Measurements from ENCODE around the gene BMP7.
"Not testable (repeated sequence)": the region's sequence is repeated elsewhere in the genome, so short reads cannot be mapped to it uniquely, and the experiment has no call there.

Gene BMP7

DNA sequence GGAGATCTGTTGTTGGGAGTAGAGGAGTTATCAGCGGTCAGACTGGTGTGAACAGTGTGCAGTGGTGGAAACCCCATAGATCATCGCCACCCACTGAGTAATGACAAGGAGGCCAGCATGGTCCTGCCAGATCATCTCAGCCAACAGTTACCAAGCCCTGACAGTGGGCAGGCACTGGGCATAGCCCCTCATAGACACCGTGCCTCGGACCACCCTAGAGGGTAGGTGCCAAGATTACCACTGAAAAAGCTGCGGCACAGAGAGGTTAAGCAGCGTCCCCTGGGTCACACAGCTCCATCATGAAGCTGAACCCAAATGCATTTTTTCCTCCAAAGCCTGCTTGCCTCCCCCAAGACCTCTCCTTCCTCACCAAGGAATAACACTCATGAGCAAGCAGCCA lies 21.5 kb upstream of the BMP7 start:
- no peak for DNase-seq (ENCODE audit: low spot score)

DNA sequence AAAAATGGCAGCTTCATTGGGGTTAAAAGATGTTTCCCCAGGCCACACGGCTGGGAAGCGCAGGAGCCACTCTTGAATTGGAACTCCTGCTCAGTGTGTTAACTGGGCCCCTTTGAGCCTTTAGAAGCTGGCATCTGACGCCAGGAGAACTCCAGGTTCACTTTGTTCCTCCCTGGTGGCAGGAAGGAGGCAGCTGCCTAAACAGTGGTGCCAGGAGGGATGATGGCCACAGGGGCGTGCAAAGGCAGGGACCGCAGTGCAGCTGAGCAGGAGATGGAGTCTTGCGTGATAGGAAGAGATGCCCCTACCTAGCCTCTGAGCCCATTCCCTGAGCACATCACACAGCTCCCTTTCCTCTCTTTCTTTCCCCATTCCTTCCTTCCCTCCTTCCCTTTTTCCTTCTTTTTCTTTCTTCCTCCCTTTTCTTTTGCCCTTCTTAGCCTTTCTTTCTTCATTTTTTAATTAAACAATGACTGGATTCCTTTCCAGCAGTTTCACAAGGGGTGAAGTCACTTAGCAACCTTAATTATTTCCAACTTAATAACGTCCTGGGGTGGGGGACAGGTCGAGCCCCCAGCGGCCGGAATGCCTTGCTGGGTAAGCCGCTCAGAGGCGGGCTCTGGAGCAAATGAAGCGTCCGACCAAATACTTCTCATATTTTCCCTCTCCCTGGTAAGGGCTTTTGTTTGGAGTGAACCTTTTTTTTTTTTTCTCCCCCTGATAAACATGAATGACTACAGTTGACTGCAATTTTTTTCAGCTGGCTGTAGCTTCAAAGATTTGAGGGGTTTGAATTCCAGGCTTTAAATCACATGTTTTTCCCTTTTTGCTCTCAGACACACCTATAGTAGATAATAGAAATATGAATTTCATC lies 20.8 kb upstream of the BMP7 start:
- no peak for DNase-seq (ENCODE audit: low spot score)

DNA sequence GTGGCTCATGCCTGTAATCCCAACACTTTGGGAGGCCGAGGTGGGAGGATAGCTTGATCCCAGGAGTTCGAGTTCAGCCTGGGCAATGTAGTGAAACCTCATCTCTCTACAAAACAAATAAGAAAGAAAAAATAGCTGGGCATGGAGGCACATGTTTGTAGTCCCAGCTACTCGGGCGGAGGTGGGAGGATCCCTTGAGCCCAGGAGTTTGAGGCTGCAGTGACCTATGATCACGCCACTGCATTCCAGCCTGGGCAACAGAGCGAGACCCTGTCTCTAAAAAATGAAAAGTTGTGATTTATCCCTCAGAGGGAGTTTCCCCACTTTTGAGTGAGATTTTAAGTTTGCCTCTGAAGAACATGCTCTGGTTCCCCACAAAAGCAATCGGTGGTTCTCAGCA lies 17.4 kb upstream of the BMP7 start:
- DNase-seq (ENCODE audit: low spot score), result no peak

DNA sequence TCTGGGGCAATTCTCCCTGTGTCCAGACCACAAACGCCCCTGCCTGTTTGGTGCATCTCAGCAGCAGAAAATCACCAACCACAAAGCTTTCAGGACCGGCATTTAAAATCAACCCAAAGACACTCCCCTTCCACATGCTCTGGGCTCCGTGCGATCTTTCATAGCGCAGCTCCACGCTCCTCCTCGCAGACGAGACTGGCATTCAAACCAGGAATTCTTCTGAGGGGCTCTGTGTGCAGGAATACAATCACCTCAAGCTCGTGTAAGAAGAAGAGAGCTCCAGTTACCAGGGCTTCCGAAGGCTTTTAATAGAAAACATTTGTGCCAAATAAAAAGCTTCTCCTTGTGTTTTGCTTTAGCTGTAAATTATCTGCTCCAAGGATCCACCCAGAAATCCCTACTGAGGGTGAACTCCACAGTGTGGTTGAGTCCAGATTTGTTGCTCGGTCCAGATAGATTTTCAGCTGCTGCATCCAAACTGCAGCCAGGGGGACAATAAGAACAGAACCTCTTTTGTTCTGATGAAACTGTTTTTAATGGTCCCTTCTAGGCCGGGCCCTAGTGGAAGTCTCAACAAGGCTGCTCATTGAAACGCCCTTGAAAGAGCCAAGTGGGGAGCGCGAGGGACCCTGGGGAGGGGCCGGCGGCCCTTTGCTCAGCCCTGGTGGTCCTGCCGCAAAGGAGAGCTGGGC lies 16.4 kb upstream of the BMP7 start:
- DNase-seq (ENCODE audit: low spot score), result peak; percentile 77

DNA sequence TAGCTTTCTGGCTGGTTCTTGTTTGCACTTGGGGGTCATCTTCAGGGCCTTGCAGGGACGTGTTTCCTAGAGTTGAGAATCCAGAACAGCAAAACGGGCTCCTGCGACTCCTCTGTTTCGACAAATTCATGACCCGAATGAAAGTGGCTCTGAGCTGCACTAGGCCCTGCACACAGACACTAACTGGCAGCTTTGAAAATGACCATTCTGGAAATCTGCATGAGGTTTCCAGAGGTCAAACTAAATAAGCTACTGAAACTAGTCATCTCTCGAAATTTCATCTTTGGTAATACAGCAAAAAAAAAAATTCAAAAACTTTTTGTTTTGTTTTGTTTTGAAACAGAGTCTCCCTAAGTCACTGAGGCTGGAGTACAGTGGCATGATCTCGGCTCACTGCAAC lies 15.5 kb upstream of the BMP7 start:
- no peak for DNase-seq (ENCODE audit: low spot score)

DNA sequence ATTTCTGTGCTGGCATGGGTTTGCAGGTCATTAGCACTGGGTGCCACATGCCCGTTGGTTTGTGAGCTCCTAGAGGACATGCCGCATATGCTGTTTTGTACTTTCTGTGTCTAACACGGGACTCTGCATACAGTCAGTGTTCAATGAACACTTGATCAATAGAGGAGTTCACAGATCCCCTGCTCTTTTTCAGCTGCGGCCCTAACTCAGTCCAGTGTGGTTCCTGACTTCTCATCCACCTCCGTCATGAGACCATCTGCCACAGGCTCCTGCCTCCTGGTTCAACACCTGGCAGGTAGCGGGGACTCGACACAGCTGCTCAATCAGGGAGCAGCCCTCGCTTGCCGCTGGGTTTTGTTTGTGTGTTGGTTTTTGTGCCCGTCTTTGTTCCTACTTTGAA lies 13.8 kb upstream of the BMP7 start:
- DNase-seq (ENCODE audit: low spot score), result no peak

DNA sequence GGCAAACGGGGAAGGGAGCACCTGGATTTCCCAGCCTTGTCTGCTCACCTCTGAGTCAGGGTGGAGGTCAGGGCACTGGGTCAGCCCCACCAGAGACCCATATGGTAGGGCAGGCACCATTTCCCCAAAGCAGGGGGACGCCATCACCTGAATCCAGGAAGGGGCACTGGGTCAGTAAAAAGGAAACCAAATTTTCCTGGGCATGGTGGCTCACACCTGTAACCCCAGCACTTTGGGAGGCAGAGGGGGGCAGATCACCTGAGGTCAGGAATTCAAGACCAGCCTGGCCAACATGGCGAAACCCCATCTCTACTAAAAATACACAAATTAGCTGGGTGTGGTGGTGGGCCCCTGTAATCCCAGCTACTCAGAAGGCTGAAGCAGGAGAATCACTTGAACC lies 13.1 kb upstream of the BMP7 start:
- DNase-seq (ENCODE audit: low spot score), result not testable (repeated sequence)

DNA sequence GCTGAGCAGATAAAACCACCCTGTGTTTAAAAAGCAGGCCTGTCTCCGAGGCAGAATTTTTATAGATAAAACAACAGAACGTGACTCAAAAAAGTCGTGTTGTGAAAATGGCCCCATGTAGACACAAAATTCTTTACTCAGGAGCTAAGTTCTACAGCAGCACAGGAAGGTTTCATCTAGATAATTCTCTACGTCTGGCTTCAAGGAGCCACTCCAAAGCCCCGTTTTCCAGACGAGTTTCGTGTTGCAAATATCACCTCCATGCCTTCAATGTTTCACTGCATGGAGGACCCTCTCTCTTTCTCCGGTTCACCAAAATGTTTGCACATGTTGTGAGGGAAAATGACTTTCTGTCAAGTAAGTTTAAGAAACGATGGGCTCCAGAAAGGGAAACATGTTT lies 12.0 kb upstream of the BMP7 start:
- DNase-seq (ENCODE audit: low spot score), result no peak

DNA sequence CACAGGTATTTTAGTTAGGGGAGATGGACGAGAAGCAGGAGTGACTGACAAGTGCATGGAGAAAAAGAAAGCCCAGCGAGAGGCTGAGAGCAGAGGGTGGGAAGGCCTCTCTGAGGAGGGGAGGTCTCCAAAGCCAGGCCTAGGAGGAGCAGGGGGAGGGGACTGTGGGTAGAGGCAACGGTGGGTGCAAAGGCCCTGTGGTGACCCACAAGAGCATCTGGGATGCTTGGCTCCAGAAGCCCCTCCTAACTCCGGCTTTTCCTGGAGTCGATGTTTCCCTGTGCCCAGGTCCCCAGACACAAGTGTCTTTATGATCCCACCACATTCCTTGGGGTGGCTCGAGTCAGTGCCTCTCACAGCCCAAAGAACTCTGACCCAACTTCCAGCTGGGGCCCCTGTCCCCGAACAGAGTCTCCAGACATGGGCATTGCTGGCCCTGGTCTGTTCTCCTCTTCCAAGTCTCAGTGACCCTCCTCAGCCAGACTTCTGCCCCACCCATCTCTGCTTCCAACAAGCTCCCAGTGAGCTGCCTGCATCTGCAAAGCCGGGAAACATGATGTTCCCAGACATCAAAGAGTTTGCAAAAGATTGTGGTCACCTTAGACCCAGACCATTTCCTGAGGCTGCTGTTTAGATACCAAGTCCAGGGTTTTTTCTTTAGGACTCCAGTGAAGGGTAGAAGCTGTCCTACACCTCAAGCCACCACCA lies 11.1 kb upstream of the BMP7 start:
- peak; percentile 93 for DNase-seq (ENCODE audit: low spot score)

DNA sequence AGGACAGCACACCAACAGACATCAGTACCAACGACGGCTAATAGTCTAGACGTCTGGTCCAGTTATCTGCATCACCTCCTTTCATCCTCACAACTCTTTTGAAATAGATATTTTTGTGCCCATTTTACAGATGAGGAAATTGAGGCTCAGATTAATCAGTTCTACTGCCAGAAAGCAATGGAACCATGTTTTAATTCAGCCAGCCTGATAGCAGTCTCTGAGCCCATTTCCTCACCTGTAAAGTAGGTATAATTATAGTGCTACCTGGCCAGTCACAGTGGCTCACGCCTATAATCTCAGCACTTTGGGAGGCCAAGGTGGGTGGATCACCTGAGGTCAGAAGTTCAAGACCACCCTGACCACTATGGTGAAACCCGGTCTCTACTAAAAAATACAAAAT lies 9.8 kb upstream of the BMP7 start:
- no peak for DNase-seq (ENCODE audit: low spot score)

DNA sequence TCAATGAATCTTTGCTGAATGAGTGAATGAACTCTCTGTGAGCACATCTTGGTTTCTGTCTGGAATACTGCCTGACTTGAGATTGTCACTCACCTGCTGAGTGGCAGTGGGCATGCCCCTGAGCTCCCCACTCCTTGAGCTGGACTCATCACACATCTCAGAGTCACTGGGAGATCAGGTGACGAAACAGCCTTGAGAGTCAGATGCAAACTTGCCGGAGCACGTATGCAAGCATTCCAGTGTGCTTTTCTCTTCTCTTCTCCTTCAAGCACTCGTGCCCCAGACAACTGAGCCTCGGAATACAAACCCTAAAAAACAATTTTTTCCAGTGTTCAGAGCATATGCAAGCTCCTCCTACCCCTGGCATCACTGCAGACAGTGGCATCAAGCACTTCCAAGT lies 9.4 kb upstream of the BMP7 start:
- DNase-seq (ENCODE audit: low spot score), result no peak

DNA sequence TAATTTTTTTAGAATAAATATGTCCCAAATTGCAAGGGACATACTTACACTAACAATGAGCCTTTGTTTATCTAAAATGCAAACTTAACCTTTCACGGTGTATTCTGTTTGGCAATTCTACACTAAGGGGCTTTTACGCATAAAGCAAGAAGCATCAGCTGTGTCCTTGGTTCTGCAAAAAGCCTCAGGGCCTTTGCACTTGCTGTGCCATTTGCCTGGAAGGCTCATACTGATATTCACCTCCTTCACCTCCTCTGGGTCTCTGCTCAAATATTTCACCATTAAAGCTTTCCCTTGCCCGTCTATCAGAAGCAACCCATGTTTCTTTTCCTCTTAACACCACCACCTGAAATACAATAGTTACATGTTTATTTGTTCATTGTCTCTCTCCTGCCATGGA lies 8.9 kb upstream of the BMP7 start:
- no peak for DNase-seq (ENCODE audit: low spot score)

DNA sequence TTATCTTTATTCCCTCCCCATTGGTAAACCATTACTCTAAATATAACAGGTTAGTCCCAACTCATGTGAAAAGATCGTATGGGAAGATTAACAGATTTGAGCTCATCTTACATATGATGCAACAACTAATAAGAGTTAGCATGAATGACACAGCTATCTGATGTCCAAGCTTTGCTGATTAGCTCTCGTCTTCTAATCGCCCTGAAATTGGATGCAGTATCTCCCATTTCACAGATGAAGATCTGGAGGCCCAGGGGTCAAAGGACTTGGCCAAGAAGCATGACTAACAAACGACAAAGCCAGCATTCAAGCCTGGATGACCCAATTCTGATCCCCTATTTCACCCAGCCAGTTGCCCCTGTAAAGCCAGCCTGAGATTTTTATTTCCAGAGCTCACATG lies 8.4 kb upstream of the BMP7 start:
- no peak for DNase-seq (ENCODE audit: low spot score)

DNA sequence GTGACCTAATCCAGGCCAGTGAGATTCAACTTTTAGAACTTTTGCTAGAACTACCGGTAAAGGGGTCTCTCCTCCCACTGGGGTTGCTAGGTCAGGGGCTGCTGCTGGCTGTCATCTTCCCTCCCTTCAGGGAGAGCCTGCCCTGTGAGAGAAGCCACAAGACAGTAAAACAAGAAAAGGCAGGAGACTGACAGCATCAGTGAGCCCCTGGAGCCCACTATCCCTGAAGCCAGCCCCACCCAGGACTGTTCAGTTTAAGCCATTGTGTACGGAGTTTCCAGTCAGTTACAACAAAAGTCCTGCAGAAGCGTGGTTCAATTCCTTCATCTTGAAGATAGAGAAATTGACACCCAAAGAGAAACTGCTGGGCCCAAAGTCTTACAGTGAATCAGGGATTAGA lies 7.9 kb upstream of the BMP7 start:
- DNase-seq (ENCODE audit: low spot score), result no peak

DNA sequence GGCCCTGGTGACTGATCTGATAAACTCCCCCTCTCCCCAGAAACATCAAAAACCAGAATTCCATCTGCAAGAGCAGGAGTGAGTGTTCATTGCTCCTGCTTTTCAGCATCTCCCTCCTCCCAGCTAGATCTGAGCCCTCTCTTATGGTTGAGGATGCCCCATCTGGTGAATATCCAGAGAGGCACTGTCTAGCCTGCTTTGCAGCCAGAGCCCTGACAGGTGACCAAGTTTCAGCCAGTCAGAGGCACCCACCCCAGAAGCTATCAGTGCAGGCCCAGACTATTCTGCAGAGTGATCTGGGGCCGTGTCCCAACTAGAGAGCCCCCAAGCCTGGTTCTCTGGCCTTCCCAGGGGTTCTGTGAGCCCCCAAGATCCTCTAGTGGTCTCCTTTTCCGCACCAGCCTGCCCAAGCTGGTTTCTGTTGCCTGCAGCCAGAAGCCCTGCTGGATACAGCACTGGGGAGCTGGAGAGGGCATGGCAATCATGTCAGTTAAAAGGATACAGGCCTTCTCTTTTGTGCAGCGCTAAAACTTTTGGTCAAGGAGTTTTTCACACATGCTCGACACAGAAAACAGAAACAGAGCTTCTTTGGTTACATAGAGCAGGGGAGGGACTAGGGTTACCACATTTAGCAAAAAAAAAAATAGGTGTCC lies 6.6 kb upstream of the BMP7 start:
- no peak for DNase-seq (ENCODE audit: low spot score)

DNA sequence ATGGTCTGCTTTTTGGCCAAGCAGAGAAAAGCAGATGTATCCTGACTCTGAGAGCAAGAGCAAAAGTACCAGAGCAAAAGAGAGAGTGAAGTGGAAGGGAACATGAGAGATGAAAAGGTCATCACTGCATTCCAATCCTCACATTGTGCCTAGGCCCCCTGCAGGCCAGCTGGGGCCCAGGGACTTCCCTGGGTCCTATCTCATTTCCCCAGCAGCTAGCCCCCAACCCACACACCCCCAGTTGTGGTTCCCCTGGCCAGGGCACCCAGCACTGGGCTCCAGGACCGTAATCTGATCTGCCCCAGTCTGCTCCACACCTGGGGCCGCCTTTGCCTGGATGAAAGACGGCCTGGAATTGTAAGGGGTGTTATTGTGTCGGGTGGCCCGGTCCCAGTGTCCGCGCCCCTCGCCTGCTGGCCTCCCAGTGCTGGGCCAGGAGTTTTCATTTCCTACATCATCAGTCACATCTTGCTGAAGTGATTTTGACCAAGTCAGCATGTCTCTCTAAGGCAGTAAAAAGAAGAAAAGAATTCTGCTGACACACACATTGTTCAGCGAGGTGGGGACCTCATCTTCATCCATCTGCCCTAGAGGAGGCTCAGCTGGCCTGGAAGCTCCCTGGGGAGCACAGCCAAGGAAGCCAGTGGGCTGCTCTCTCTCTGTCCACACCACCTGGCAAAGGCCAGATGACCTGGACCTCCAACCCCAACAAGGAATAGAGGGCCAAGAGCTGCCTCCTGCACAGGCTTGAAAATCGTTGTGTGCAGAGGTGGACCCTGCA lies 4.0 kb upstream of the BMP7 start:
- DNase-seq (ENCODE audit: low spot score), result no peak

DNA sequence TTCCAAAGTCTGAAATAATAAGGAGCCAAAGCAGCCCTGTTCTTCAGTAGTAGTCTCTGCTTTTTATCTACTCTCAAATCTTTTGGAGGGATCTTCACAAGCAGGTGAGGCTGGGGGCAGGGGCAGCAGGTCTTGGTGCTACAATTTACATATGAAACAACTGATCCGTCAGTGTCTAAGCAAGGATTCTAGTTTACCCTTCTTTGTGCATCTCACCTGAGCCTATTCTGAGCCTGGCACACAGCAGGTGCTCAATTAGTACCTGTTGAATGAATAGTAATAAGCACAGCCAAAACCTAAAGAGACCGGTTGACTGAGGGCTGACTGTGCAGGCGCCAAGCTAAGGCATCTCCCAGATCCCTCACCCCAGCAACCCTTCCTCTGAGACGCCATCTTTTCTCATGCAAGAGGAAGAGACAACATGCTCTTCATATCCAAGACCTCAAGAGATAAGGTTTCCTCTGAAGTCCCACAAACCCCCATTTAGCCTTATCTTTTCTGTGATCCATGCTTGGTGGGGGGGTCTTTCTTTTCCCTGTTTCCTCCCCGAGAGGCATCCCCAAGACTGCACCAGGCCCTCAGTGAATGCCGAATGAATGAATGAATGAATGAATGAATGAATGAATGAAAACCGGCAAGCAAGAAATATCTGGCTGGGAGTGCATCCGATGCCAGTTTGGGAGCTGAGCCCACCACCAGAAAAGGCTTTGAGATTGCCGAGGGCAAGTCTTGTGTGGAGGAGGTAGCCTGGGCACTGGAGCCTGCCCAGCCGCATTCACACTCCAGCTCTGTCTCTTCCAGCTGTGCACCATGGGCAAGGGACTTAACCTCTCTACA lies 2.9 kb upstream of the BMP7 start:
- no peak for DNase-seq (ENCODE audit: low spot score)

DNA sequence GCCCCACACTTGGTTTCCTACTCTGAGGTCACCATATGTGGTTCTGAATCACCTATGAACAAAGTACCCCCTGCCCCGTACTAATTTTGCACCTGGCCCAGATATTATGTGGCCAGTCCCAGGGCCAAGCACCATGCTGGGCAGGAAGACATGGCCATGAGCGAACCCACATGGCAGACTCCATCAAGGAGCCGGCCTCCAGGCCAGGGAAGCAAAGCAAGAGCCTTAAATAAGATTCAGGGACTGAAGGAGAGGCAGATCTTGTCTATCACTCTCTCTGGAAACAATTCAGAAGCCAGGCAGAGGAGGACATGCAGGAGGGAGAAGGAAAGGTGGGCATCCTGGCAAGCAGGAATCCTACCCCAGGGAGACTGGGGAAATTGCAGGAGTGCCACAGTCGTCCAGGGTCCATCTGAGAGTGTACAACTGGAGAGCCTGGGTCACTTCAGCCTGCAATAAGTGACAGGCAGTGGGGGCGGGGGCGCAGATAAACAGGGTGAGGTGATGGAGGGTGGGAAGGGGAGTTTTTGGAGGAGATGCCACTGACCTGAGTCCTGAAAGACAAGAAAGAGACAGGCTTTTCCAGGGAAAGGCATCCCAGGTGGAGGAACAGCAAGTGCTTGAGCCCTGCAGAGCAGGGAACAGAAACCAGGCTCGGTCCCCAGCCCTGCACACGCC lies 2.1 kb upstream of the BMP7 start:
- DNase-seq (ENCODE audit: low spot score), result no peak

DNA sequence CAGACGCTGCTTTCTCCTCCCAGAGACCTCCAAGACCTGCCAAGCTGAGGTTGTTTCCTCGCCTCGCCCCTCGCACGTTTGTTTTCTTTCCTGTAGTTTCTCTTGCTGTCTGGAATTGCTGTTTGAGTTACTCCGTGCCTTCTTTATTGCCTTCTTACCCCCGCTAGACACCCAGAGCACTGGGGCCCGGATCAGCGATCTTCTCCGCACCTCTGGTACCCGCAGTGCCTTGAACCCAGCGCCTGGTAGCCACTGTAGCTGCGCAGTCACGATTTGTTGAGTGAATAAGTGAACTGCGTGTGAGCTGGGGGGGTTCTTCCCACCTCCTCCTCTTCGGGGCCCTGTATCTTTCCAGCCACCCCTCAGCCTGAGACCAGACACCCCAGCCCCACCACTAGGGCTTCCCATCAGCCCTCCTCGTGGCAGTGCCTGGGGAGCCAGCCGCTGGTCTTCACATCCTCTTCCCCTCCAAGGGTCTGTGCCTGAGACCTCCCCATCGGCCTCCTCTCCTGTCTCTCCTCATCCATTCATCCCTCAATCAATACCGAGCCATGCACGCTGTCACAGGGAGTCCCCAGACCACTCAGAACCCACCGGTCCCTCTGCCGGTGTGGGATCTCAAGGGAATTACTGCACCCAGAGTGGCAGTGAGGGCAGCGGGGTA lies 849 bp upstream of the BMP7 start:
- no peak for DNase-seq (ENCODE audit: low spot score)

DNA sequence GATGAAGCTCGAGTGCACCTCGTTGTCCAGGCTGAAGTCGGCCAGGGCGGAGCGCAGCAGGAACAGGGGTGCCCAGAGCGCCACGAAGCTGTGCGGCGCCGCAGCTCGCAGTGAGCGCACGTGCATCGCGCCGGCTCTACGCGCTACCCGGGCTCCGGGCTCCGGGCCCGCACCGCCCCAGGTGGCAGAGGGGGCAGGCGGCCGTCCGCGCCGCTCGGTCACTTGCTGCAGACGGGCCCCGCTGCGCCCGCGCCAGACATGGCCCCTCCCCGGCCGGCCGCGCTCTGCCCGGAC lies 497 bp downstream of the BMP7 start:
- peak; percentile 59 for DNase-seq (ENCODE audit: low spot score)

Measured in SW480 (cell line).